ENCODE results near the gene HIVEP3. TPM values are rescaled to one million over a fixed set of nuclear protein-coding genes. Genes with fewer than 3 reads are reported as not detected.

Gene HIVEP3
- total RNA-seq, 1 experiment from 2014 or later: 1.1 TPM

GRCh38 chr1:41813226-41813625, 105.5 kb downstream of the HIVEP3 start:
- no peak for DNase-seq (ENCODE audit: low spot score)

GRCh38 chr1:41812453-41812852, 106.3 kb downstream of the HIVEP3 start:
- no peak for DNase-seq (ENCODE audit: low spot score)

- DNase-seq (ENCODE audit: low spot score): peak; percentile 81
These were observed 106.7 kb downstream of the HIVEP3 start for GRCh38 chr1:41812051-41812450.

DNA sequence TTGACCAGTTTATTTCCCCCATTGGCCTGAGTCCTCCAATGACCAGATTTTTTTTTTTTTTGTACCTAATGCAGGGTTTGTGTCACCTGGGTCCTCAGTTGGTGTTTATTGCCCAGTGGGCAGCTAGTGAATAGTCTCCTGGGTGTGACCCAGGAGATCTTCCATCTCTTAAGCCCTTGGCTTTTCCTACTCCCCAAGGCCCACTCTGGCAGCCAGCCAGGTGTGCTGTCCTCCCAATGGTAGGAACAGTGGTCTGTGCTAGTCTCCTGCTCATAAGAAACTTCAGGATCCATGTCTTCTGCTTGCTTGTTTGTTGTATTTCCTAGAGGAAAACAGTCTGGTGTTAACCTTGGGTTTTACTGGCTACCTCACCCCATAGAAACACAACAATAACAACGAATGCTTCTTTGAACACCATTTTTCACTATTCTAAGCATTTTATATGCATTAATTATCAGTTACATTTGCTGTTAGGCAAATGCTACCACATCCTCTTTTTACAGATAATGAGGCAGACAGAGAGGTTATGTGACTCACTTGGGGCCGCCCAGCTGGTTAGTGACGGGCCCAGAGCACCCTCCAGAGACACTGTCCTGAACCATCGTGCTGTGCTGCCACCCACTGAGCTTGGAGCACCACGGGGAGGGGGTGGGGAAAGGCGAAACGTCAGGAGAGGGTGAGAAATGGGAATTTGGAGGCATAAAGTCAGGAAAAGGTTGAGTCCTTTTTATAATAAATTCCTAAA, 107.5 kb downstream of the HIVEP3 start:
- DNase-seq (ENCODE audit: low spot score): no peak

DNA sequence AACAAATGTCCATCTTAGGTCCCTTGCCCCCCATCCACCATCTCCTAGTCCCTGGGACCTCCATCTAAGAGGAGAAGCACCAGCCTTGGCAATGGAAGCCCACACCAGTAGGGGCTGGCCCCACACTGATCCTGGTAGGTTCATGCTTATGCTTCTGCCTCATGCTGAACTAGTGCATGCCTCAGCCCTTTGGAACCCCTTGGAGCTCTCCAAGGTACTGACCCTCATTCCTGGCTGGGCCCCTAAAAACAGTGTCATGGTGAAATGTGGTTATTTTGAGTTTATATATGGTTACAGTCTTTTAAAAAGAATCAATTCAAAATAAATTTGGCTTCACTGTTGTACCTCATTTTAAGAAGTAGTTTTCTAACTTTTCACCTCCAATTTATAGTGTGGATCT, 108.3 kb downstream of the HIVEP3 start:
- peak; percentile 43 for DNase-seq (ENCODE audit: low spot score)

DNA sequence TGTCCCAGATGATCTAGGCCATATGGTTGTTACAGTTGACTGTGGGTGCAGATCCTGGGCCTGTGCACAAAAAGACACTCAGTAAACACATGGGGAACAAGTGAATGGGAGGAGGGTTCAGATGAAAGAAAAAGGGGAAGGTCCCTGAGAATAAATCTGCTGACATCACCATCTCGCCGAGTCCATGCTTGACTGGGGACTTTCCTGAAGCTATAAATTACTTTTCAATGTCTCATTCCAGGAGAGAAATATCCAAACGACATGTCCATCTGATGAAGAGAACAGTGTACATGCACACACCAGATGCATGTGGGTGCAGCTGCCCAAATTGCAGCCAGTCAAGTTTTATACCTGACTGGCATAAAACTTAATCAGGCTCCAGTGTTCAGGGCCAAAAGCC, 109.0 kb downstream of the HIVEP3 start:
- no peak for DNase-seq (ENCODE audit: low spot score)

- DNase-seq (ENCODE audit: low spot score): no peak
These were observed 111.3 kb downstream of the HIVEP3 start for GRCh38 chr1:41807390-41807789.

DNA sequence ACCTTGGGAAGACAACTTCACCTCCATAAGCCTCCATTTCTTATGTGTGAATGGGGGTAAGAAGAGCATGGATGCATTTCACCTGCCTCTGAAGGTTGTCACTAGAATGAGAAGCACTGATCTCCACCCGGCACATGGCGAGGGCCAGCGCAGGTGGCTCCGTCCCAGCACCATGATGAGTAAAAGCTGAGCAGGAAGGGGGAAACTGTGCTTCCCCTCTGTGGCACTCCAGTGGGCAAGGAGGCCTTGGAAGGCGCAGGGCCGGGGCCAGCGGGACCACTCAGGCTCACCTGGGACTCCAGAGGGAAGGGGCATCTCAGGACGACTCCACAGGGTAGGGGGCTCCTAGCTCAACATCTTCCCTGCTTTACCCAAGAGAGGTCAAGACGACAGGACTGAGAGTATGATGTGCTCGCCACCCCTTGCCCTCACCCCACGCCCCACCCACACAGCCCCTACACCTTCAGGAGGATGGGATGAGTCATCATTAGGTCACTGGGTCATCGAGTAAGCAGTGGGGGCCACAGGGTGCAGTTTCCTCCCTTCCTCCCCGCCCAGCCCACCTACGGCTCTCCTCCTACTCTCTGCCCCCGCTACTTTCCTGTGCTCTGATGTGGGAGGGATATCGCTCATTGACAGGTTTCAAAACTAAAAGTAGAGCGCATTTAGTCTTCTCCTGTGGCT, 112.1 kb downstream of the HIVEP3 start:
- DNase-seq (ENCODE audit: low spot score): no peak

- no peak for DNase-seq (ENCODE audit: low spot score)
These were observed 112.8 kb downstream of the HIVEP3 start for GRCh38 chr1:41805771-41806471.

- no peak for DNase-seq (ENCODE audit: low spot score)
These were observed 114.5 kb downstream of the HIVEP3 start for GRCh38 chr1:41804176-41804575.

DNA sequence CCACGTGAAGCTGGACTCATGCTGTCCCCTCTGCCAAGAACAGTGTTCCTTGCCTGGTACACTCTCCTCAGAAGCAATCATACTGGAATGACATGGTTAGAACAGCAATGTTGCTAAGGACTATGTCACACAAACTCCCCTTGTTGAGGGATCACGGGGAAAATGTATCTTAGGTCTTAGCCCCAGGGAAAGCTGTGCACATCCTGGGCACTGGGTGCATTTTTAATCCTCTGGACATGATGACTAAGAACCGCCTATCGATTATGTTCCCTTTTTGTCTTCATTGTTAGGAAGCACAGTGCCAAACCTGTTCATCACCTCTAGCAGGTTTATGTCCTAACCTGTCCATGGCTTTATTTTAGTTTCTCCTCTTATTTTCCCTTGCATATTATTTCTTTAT, 115.1 kb downstream of the HIVEP3 start:
- no peak for DNase-seq (ENCODE audit: low spot score)

DNA sequence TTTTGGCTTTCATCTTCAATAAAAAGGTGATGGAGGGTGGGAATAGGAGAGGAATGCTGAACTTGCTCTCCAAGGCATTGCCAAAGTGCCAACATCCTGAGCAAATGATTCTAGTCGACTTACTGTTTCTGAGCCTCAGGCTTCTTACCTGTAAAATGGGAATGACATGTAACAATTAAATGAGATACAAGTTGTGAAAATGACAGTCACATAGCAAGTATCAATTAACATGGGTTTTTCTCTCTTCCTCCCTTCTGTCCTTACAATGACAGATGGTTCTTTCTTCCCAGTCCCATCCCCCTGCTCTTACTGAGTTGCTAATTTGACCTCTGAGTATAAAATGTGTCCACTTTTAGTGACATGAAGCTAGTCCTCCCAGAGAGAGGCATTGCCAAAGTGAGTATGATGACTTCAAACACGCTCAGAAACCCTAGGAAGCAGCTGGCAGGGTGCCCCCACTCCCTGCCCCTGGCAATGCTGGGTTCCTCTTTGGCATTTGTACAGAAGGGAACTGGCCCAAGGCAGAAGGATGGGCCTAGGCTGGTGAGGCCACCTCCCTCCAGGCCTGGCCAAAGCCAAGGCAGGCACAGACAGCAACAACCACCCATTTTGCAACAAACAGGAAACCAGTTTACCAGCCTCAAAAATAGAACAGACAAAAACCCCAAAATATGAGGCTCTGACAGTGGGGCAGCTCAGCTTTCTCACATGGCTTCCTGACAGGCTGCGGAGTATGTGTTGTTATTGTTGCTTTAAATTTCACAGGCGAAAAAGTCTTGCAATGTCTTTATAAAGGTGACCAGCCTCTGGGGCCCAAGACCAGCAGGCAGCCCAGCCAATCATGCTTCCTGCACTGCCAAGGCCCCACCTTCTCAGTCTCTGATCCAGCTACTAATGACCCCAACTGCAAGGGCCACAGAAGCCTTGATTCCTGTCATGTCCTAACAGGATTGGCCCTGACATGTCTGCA, 115.9 kb downstream of the HIVEP3 start:
- no peak for DNase-seq (ENCODE audit: low spot score)

DNA sequence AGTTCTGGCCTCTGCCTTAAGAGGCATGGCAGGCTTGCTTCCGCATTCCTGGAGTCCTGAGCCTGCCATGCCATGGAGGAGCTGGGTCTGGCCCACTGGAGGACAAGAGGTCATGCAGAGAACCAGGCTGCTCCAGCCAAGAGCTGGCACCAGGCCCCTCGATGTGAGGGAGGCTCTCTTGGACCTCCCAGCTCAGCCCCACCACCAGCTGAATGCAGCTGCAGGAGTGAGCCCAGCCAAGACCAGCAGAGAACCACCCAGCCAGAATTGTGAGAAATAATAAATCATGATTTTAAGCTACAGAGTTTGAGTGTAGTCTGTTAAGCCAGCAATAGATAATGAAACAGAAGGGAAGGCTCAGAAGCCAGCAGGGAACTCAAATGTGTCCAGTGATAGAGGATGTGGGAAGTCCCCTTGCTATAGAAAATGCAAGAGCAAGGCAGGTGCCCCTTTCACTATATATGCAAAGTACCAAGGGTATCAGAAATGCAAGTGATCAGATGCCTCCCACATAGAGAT, 118.4 kb downstream of the HIVEP3 start:
- DNase-seq (ENCODE audit: low spot score): no peak

DNA sequence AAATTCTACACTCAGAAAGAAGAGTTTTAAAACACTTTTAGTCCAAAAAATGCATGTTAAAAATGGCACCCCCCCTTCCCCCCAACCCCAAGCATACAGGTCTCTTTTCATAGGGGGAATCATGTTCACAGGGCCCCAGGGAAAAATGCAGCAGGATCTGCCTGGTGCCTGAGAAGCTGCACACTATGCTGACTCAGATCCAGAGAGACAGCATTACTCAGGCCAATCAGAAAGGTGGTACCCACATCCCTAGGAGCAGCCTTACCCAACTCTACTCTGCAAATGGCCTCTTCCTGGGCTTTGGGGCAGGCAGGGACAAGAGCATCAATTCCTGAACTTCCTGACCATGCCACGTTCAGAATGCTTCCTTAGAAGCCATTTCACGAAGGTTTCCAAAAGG, 119.0 kb downstream of the HIVEP3 start:
- no peak for DNase-seq (ENCODE audit: low spot score)

DNA sequence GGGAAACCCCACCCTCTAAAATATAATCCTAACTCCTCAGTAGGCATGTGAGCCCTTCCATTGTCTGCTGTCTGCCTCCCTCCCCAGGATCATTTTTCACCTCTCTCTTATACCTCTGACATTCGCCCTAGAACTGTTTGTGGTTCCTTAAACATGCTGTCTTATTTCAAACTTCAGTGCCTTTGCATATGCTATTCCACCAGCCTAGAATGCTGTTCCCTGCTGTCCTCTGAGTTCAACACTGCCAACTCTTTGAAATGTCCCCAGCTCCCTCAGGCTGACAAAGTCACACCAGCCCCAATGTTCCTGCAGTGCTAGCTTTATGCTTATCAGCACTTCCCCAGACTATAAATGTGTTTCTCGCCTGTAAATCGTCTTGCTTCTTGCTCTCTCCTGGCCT, 119.5 kb downstream of the HIVEP3 start:
- DNase-seq (ENCODE audit: low spot score): no peak

DNA sequence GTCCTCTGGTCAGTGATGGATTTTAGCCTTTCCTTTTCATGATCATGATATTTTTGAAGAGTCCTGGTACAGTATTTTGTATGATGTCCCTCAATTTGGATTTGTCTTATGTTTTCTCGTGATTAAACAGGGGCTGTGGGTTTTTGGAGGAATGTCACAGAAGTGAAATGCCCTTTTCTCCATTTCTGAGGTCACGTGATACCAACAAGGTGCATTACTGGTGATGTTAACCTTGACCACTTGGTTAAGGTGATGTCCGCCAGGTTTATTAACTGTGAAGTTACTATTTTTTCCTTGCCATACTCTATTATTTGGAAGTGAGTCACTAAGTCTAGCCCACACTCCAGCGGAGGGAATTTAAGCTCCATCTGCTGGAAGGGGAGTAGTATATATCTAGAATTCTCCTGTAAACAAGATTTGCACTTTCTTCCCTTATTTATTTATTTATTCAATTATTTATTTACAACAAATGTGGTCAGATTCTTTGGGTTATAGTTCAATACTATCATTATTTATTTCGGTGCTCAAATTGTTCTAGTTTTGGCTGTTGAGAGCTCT, 123.4 kb downstream of the HIVEP3 start:
- DNase-seq (ENCODE audit: low spot score): peak; percentile 18

- no peak for DNase-seq (ENCODE audit: low spot score)
These were observed 124.7 kb downstream of the HIVEP3 start for GRCh38 chr1:41794031-41794430.

- DNase-seq (ENCODE audit: low spot score): no peak
These were observed 126.3 kb downstream of the HIVEP3 start for GRCh38 chr1:41792485-41792770.

DNA sequence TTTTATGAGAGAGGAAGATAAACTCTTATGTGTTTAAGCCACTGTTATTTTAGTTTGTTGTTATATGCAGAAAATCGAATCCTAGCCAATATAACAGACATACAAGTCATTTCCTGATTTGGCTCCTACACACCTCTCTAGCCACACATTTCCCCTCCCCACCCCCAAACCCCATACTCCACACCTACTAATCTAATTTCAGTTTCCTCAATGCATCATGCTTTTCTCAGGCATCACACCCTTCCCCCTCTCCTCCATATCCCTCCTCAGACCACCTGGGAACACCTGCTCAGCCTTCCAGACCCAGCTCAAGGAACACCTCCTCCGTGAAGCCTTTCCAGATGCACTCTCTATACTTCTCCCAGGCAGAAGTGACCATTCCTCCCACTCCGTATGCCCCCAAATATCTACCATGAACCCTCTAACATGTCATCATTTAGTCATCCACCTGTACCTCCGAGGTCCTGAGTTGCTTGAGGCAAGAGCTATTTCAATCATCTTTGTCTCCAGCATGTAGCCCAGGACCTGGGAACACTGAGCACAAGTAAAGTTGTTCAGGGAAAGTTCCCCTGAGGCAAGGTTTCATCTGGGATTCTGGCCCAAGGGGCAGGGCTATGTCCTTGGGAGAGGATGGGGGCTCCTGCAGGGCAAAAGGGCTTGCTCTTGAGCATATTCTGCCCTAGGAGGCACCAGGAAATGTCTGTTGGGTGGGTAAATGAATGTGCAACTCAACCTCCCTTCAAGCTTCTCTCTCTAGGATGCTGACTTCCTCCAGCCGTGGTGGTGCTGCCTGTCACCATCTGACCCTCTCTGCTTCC, 126.8 kb downstream of the HIVEP3 start:
- DNase-seq (ENCODE audit: low spot score): no peak

DNA sequence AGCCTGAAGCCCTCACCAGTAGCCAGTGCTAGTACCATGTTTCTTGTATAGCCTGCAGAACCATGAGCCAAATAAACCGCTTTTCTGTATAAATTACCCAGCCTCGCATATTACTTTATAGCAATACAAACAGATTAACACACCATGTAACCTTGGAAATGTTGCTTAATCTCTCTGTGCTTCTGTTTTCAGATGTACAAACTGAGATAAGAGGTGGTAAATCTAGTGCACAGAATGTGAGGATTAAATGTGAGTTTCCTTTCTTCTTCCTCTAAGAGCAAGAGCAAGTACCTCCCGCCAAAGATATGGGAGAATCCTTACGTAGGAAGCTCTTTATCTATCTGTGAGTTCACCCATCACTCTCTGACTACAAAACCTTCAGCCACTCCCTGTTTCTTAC, 128.4 kb downstream of the HIVEP3 start:
- no peak for DNase-seq (ENCODE audit: low spot score)

Data from HT-29 (cell line).